H1 (cell line): Measurements from ENCODE around the gene HTR3C. TPM values are rescaled to one million over a fixed set of nuclear protein-coding genes. Genes with fewer than 3 reads are reported as not detected.

ENCODE experiments used
- ATF2 ChIP-seq: IDR thresholded peaks from 2 replicates; pipeline ENCODE4 v1.6.1; 2012; ENCODE audit warnings: low read length, inconsistent platforms
- CHD7 ChIP-seq: fragments of 300-600 bp; sonication (generic); IDR thresholded peaks from 2 replicates; pipeline ENCODE4 v1.7.1; 2012; ENCODE audit warnings: low read length, moderate library complexity, mild to moderate bottlenecking, inconsistent platforms; ENCODE audit not compliant: insufficient replicate concordance
- CTBP2 ChIP-seq: IDR thresholded peaks from 2 replicates; pipeline ENCODE4 v1.7.0; 2011; ENCODE audit warnings: borderline replicate concordance, mild to moderate bottlenecking, moderate library complexity, mixed read lengths, low read length; ENCODE audit not compliant: insufficient read depth, insufficient read length
- EZH2 ChIP-seq: fragments of 200-600 bp; sonication (generic); IDR thresholded peaks from 2 replicates; pipeline ENCODE4 v1.7.1; 2012; ENCODE audit warnings: low read depth, mild to moderate bottlenecking, moderate library complexity, low read length, inconsistent platforms; ENCODE audit not compliant: severe bottlenecking
- GABPA ChIP-seq: IDR thresholded peaks from 2 replicates; pipeline ENCODE4 v1.6.1; 2011; ENCODE audit warnings: mild to moderate bottlenecking, low read length, moderate library complexity, borderline replicate concordance; ENCODE audit not compliant: insufficient read depth
- JUN ChIP-seq: IDR thresholded peaks from 2 replicates; pipeline ENCODE4 v1.6.1; 2011; ENCODE audit warnings: low read depth, mild to moderate bottlenecking, improper control_type of control experiment, low read length
- USF2 ChIP-seq: IDR thresholded peaks from 2 replicates; pipeline ENCODE4 v1.6.1; 2011; ENCODE audit warnings: low read length, improper control_type of control experiment
- YY1 ChIP-seq: IDR thresholded peaks from 2 replicates; pipeline ENCODE4 v1.6.1; 2011; ENCODE audit warnings: low read depth, mild to moderate bottlenecking, low read length
- polyA plus RNA-seq, 7 experiments: library from polyadenylated mRNA; depleted of rRNA in 3 of 7; stranded (reverse) in 5 of 7; unstranded in 2 of 7; fragments of >200 nt in 5 of 7; fragments of 200-250 nt in 2 of 7; gene quantifications; 1 replicate in 5 of 7; 2 replicates in 1 of 7; 4 replicates in 1 of 7; pipeline versions ENCODE4 v1.2.1 to v1.2.3, GENCODE V29; 2011 to 2013; ENCODE audit warnings: missing spikeins in 2 of 7, mixed read lengths in 2 of 7
- total RNA-seq: library from RNA; stranded (reverse); fragmentation: NEBNext Ultra II Directional; extraction: Animal tissue kit (Norgen Biotek cat#: 25700); gene quantifications from 2 replicates; pipeline ENCODE4 v1.2.1, GENCODE V29; 2021

HTR3C gene
- total and polyA plus RNA-seq, 2 of the 8 experiments (the other 6 are each of a cell fraction or from before 2014, with no cell fraction given), result 0.03 TPM; not detected in 1

GRCh38 chr3:184082034-184082433 lies 29.2 kb downstream of the HTR3C start (continued):
- TF ChIP-seq CHD7 (no peak), EZH2 (no peak), ATF2 (no peak), CTBP2 (no peak), USF2 (no peak), YY1 (no peak), GABPA (no peak), JUN (no peak)
